Measurements from ENCODE around the gene FOXD4L3.
"Not testable (repeated sequence)": the region's sequence is repeated elsewhere in the genome, so short reads cannot be mapped to it uniquely, and the experiment has no call there.

The FOXD4L3 gene

DNA sequence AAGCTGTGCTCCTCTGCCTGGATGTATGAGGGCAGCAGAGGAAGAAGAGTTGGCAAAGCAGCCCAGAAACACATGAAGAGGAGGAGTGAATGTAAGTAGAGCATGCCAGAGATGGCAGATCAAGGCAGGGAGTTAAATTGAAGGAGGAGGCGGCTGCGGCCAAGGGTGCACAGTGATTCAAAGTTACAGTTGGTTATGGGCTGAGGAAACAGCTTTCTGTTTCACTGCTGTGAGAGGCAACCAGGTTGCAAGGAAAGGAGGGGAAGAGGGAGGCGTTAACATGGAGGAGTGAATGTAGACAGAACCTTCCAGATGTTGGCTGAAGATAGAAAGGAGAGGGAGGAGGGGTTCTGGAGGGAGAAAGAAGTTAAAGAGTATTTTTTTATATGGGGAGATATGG lies 33.3 kb downstream of the FOXD4L3 start:
- not testable (repeated sequence) for H3K9me3 Mint-ChIP-seq; H3K4me3 Mint-ChIP-seq; H3K36me3 Mint-ChIP-seq (ENCODE audit: low read depth); H3K27ac Mint-ChIP-seq; H3K27me3 Mint-ChIP-seq; H3K4me1 Mint-ChIP-seq (ENCODE audit: low read depth)

DNA sequence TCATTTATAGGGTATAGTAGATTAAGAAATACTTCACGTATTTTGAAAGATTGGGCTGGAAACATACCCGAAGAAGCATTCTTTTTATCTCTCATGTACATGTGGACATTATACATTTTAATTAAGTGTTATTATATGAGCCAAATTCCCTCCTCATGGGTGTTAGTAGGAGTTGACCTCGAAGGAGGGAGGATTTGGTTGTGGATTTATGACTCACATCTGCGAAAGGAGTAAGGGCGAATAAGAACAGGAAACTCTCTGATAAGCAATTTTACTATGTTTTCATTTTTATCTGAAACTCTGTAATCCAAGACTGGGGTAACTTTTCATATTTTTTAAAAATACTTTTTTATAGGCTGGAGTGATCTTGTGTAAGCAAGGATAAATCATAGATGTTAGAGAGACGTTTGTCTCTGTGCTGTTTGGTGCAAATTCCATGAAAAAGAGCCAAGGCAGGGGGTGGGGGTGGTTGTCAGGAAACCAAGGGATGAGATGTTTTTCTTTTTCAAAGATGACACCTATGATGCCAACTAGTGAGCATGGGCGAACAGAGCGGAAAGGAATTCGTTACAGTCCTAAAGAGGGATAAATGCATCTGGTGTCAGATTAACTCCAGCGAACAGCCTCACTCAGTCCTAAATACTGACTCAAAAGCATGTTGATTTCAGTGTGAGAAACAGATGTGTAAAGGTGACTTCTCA lies 34.1 kb downstream of the FOXD4L3 start:
- H3K27me3 Mint-ChIP-seq; H3K9me3 Mint-ChIP-seq; H3K27ac Mint-ChIP-seq; H3K4me1 Mint-ChIP-seq (ENCODE audit: low read depth); H3K4me3 Mint-ChIP-seq; H3K36me3 Mint-ChIP-seq (ENCODE audit: low read depth): not testable (repeated sequence)

DNA sequence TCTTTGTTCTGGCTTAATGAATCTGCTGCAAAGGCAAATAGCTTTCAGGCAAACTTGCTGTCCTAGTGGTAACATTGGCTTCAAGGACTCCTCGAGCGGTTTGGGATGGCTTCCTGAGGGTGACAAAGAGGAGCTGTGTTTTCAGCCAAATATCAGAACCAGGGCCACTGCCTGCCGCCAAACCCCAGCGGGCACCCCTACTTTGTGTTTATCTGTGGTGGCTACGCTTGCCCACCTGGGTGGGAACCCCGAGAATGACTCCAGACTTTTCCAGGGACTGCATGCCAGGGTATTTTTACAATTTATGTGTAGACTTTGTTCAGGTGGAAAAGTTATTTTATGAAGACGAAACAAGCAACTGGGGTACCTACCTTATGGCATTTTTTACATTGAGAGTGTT lies 35.3 kb downstream of the FOXD4L3 start:
- not testable (repeated sequence) for H3K36me3 Mint-ChIP-seq (ENCODE audit: low read depth); H3K4me1 Mint-ChIP-seq (ENCODE audit: low read depth); H3K27me3 Mint-ChIP-seq

DNA sequence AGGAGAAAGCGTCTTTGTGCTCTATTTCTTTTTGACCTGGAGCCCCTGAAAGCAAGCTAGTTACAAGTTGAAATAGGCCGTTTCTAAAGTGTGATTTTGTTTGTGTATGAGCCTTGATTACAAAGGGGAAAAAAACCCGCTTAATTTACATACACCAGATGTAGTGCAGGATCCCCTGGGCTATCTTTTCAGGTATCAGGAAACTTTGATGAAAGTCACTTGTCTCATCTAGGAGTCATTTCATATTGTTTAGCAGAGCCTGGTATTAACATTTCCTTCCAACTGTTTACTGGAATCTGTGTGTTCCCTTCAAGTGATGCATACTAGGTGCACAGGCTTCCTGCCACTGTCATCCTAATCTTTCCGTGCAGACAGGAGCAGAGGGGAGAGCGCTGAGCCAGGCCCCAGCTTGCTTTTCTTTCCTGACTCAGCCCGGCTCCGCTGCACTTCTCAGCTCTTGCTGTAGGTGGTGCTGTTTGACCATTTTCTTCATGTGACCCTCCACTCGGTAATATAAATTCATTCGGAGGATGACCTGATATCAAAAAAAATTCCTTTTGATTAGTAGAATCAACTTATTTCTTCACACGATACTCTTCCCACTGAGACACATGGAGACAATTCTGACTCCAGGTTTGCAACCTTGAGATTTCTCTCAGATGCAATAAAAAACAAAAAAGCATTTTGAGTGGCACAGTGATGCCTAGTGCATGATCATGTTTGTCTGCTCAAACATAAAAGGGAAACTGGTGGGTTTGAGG lies 39.8 kb downstream of the FOXD4L3 start:
- not testable (repeated sequence) for H3K4me3 Mint-ChIP-seq; H3K36me3 Mint-ChIP-seq (ENCODE audit: low read depth); H3K27ac Mint-ChIP-seq; H3K27me3 Mint-ChIP-seq; H3K4me1 Mint-ChIP-seq (ENCODE audit: low read depth); H3K9me3 Mint-ChIP-seq

More for the DNA sequence above, 35.3 kb downstream of the FOXD4L3 start:
- H3K27ac Mint-ChIP-seq, H3K4me3 Mint-ChIP-seq, H3K9me3 Mint-ChIP-seq: not testable (repeated sequence)

DNA sequence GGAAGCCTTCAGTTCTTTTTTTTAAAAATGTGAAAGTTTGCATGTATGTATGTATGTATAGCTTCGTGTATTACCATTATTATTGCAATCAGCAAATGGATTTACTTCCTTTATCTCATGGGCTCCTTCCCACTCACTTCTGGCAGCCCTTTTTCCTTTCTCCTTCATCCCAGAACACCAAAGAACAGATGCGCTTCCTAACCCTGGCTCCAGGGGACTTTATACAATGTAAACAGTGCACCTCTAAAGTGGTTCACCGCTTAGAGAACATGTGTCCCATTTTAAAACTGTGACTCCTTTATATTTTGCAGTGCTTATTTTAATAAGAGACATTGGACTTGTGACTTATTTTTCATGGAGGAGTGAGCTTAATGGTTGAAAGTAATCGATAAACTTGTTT lies 40.6 kb downstream of the FOXD4L3 start:
- not testable (repeated sequence) for H3K36me3 Mint-ChIP-seq (ENCODE audit: low read depth); H3K4me3 Mint-ChIP-seq; H3K27ac Mint-ChIP-seq

DNA sequence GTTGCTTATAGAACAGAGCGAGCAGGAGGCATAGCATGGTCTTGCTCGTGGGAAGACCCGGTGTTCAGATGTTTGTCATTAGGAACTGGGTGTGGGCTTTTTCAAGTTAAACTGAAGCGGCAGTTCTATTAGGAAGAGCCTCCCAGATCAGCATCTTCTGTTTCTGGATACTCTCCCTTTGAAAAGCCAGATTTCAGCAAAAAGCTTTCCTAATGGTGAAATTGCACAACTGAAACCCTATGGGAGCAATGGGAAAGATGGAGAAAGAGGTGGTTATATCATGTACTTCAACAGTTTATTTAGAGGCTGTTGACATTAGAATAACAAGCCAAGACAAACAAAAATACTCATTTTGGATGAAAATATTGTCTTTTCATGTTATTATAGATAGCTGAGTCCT lies 41.3 kb downstream of the FOXD4L3 start:
- H3K4me3 Mint-ChIP-seq; H3K9me3 Mint-ChIP-seq; H3K27ac Mint-ChIP-seq; H3K4me1 Mint-ChIP-seq (ENCODE audit: low read depth); H3K36me3 Mint-ChIP-seq (ENCODE audit: low read depth); H3K27me3 Mint-ChIP-seq: not testable (repeated sequence)

More for the DNA sequence above, 40.6 kb downstream of the FOXD4L3 start:
- not testable (repeated sequence) for H3K4me1 Mint-ChIP-seq (ENCODE audit: low read depth); H3K9me3 Mint-ChIP-seq; H3K27me3 Mint-ChIP-seq

DNA sequence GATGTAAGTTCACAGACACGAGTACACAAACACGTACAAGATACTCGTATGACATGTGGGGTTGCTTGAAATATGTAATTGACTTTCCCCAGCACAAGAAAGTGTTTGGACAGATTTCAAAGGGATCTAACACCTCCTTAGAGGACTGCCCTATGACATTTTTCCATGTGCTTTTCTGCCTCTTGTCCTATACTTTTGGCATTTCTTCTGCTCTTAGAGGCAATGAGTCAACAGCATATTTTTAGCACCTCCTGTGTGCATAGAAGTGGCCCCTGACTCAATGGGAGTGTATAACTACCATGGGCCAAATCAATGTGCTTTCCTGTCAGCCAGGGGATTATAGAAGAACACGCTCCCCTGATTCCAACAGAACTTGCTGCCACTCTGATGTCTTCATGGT lies 49.0 kb downstream of the FOXD4L3 start:
- H3K27me3 Mint-ChIP-seq: peaks cover 15% of the 10 kb centered on the region

More for the DNA sequence above, 49.0 kb downstream of the FOXD4L3 start:
- not testable (repeated sequence) for H3K9me3 Mint-ChIP-seq; H3K27ac Mint-ChIP-seq; H3K4me3 Mint-ChIP-seq; H3K36me3 Mint-ChIP-seq (ENCODE audit: low read depth); H3K4me1 Mint-ChIP-seq (ENCODE audit: low read depth)
